Testis (tissue), 2 donors: ENCODE data around the gene C2CD3.

Experiments used
- CTCF ChIP-seq, 3 experiments: fragments of 450-650 bp in 2 of 3; fragments of 200-600 bp in 1 of 3; sonication (generic) in 1 of 3; IDR thresholded peaks; one replicate each; pipeline ENCODE4 v1.5.1; 2016 to 2019; ENCODE audit warnings: antibody characterized with exemption in 3 of 3, mild to moderate bottlenecking in 2 of 3, moderate library complexity in 1 of 3
- POLR2A ChIP-seq: fragments of 450-650 bp; IDR thresholded peaks from one replicate; pipeline ENCODE4 v1.6.1; 2017; ENCODE audit warnings: antibody characterized with exemption, mild to moderate bottlenecking, moderate library complexity

GRCh38 chr11:74141908-74142307 lies 28.9 kb downstream of the C2CD3 start:
- TF ChIP-seq CTCF (IDR thresholded peaks at IDR 0.05) (no peak), POLR2A (no peak)
